Mesothelial cell of epicardium (in vitro differentiated cells): Measurements from ENCODE around the gene ADRA2C. TPM values are rescaled to one million over a fixed set of nuclear protein-coding genes. Genes with fewer than 3 reads are reported as not detected.

ENCODE experiments used
- DNase-seq, 2 experiments: peaks; one replicate each; pipeline ENCODE4 v3.0.0; 2021; ENCODE audit warnings: low spot score in 2 of 2; ENCODE audit not compliant: unreplicated experiment in 2 of 2
- H3K27ac Mint-ChIP-seq: 2 replicates; pipeline ENCODE4 v1.8.0; 2021; ENCODE audit warnings: mixed read lengths
- H3K27me3 Mint-ChIP-seq: 2 replicates; pipeline ENCODE4 v1.8.0; 2021; ENCODE audit warnings: low read depth, mixed read lengths
- H3K36me3 Mint-ChIP-seq: 2 replicates; pipeline ENCODE4 v1.8.0; 2021; ENCODE audit warnings: mixed read lengths
- H3K4me1 Mint-ChIP-seq: 2 replicates; pipeline ENCODE4 v1.8.0; 2021; ENCODE audit warnings: mixed read lengths
- H3K4me3 Mint-ChIP-seq: 2 replicates; pipeline ENCODE4 v1.8.0; 2021; ENCODE audit warnings: mild to moderate bottlenecking, moderate library complexity, mixed read lengths
- H3K9me3 Mint-ChIP-seq: 2 replicates; pipeline ENCODE4 v1.8.0; 2021; ENCODE audit warnings: mixed read lengths
- total RNA-seq: library from RNA; stranded (reverse); gene quantifications from 3 replicates; pipeline ENCODE4 v1.2.1, GENCODE V29; 2021
- TF ChIP-seq, protein P1 (sequence below): fragments of 200-600 bp; sonication (generic); IDR thresholded peaks from one replicate; pipeline ENCODE4 v1.5.0; 2021; ENCODE audit warnings: antibody characterized with exemption; ENCODE audit not compliant: unreplicated experiment

Gene ADRA2C
- total RNA-seq, 1 donor from 2014 or later, result 2.1 TPM

DNA sequence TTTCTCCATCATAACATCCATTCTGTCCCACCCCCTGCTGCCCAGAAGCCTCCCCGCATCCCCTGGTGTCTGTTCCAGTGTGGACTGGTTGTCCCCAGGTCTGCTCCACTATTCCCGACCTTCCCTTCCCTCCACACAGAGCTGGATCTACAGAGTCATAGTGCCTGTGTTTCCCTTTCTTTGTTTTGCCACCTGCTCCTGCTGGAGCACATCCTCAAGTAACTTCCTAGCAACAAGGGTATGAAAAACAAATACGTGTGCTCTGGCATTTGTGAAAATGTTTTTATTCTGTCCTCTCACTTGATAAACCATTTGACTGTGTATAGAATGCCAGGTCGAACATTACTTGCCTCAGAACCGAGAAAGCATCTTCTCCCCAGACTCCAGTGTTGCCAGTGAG lies 29.9 kb upstream of the ADRA2C start:
- no peak overlapping the region for H3K4me3 Mint-ChIP-seq
- TF ChIP-seq, protein P1, sequence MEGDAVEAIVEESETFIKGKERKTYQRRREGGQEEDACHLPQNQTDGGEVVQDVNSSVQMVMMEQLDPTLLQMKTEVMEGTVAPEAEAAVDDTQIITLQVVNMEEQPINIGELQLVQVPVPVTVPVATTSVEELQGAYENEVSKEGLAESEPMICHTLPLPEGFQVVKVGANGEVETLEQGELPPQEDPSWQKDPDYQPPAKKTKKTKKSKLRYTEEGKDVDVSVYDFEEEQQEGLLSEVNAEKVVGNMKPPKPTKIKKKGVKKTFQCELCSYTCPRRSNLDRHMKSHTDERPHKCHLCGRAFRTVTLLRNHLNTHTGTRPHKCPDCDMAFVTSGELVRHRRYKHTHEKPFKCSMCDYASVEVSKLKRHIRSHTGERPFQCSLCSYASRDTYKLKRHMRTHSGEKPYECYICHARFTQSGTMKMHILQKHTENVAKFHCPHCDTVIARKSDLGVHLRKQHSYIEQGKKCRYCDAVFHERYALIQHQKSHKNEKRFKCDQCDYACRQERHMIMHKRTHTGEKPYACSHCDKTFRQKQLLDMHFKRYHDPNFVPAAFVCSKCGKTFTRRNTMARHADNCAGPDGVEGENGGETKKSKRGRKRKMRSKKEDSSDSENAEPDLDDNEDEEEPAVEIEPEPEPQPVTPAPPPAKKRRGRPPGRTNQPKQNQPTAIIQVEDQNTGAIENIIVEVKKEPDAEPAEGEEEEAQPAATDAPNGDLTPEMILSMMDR, result no peak
- H3K27ac Mint-ChIP-seq, result no peak overlapping the region
- peaks cover 10% of the 10 kb centered on the region for H3K9me3 Mint-ChIP-seq
- H3K36me3 Mint-ChIP-seq, result no peaks in the 10 kb centered on the region
- DNase-seq, result no peak
- no peaks in the 10 kb centered on the region for H3K4me1 Mint-ChIP-seq
- peaks cover 29% of the 10 kb centered on the region for H3K27me3 Mint-ChIP-seq

DNA sequence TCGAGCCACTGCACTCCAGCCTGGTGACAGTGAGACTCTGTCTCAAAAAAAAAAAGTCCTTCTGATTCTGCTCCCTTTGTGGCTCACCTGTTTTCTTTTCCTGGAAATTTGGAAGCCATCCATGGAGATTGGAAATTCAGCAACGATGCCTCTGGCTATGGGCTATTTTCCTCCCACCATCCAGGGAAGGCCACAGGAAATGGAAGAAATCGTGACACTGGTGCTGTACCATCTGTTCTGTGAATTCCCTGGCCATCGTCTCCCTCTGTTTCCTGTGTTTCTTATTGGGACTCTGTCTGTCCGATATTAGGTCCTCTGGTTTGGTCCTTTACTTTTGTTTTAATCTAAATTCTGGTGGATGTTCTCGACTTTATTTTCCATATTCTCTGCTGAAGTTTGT lies 29.4 kb upstream of the ADRA2C start:
- TF ChIP-seq, protein P1, result no peak
- H3K36me3 Mint-ChIP-seq, result no peaks in the 10 kb centered on the region
- H3K4me1 Mint-ChIP-seq, result no peaks in the 10 kb centered on the region
- peaks cover 11% of the 10 kb centered on the region for H3K9me3 Mint-ChIP-seq
- no peak for DNase-seq
- no peak overlapping the region for H3K27ac Mint-ChIP-seq
- peaks cover 30% of the 10 kb centered on the region for H3K27me3 Mint-ChIP-seq
- H3K4me3 Mint-ChIP-seq, result no peak overlapping the region

DNA sequence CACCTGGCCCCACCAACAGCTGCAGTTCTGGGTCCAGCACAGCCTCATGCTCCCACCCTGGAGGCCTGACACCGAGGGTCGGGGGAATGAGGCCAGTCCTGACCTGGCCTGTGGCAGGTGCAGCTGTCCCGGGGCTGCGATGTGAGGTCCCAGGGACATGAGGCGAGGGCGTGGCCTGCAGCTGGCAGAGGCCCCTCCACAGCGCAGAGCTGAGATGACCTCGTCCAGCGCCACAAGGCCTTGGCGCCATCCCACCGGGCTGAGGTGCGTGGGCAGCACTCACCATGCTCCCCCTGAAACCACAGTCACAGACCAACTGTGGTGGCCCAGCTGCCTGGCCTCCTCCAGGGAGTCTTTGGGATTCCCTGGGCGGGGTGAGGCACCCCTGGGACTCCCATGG lies 26.6 kb upstream of the ADRA2C start:
- Mint-ChIP-seq H3K4me1 (no peaks in the 10 kb centered on the region), H3K27me3 (peaks cover 51% of the 10 kb centered on the region)

DNA sequence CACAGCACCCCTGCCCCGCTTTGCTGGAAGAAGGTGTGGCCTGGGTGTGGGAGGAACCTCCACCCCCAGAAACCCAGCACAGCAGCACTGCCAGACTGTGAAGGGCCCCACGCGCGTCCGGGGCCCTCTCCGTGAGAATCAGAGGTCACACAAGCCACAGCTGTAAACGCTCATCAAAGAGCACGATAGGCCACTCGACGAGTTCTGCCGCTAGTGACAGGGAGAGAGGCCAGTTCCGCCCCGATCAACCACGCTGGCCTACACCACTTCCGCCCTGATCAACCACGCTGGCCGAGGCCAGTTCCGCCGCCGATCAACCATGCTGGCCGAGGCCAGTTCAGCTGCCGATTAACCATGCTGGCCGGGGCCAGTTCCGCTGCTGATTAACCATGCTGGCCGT lies 25.9 kb upstream of the ADRA2C start:
- H3K4me3 Mint-ChIP-seq, result no peak overlapping the region
- H3K27ac Mint-ChIP-seq, result no peak overlapping the region
- H3K27me3 Mint-ChIP-seq, result peaks cover 54% of the 10 kb centered on the region
- no peaks in the 10 kb centered on the region for H3K36me3 Mint-ChIP-seq
- no peaks in the 10 kb centered on the region for H3K4me1 Mint-ChIP-seq
- no peak for DNase-seq
- TF ChIP-seq, protein P1, result no peak
- peaks cover 15% of the 10 kb centered on the region for H3K9me3 Mint-ChIP-seq

More for the DNA sequence above, 26.6 kb upstream of the ADRA2C start:
- H3K36me3 Mint-ChIP-seq, result no peaks in the 10 kb centered on the region
- H3K27ac Mint-ChIP-seq, result no peak overlapping the region
- no peak for DNase-seq
- peaks cover 15% of the 10 kb centered on the region for H3K9me3 Mint-ChIP-seq
- no peak overlapping the region for H3K4me3 Mint-ChIP-seq
- TF ChIP-seq, protein P1, result no peak

DNA sequence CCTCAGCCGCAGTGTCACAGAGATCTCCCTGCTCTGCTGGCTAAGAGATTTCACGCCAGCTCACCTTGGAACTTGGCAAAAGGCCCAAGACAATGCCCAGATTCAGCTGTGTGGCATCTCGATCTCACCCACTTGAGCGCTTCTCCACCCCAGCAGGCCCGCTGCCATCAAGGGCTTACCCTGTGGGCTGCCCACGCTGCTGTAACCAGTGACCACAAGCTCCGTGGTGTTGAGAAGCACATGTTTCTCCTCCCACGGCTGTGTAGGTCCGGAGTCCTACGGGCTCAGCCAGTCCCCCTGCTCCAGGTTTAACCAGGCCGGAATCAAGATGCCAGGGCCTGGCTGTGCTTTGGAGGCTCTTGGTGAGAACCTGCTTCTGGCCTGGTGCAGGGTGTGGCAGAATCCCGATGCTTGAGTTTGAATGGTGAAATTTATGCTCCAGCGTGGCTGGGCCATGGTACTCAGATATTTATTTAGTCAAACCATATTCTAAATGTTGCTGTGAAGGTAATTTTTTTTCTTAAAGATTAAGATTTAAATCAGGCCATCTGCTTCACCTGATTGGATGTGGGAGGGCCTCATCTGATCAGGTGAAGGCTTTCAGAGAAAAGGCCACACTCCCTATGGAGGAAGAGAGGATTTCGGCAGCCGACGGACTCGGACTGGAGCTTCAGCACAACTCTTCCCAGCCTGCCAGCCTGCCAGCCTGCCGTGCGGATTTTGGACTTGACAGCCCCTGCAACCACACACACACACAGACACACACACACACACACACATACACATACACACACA lies 24.8 kb upstream of the ADRA2C start:
- TF ChIP-seq, protein P1, result no peak
- no peak overlapping the region for H3K27ac Mint-ChIP-seq
- no peaks in the 10 kb centered on the region for H3K36me3 Mint-ChIP-seq
- H3K4me1 Mint-ChIP-seq, result no peaks in the 10 kb centered on the region
- no peak for DNase-seq
- H3K4me3 Mint-ChIP-seq, result no peak overlapping the region
- H3K9me3 Mint-ChIP-seq, result peaks cover 11% of the 10 kb centered on the region
- H3K27me3 Mint-ChIP-seq, result peaks cover 59% of the 10 kb centered on the region
